HL-60/S4 treated with phorbol 12-myristate 13-acetate at 8.2 ng/mL for 4 days and 3 days (cell line): ENCODE results near the gene PRRG3.

ENCODE experiments used
- in situ Hi-C: fragments of 300-500 bp; cut with MboI; formaldehyde crosslinking; loops from 2 replicates; pipeline ENCODE4 v1.15.0; 2022; ENCODE audit warnings: low sequenced_read_pairs

Gene PRRG3

GRCh38 chrX:151738751-151739150, 43.5 kb downstream of the PRRG3 start:
- in situ Hi-C loops = no loop called here

- in situ Hi-C loops = no loop called here
Measured at GRCh38 chrX:151741606-151742005, 46.3 kb downstream of the PRRG3 start.

- in situ Hi-C loops = no loop called here
Measured at GRCh38 chrX:151742311-151742710, 47.1 kb downstream of the PRRG3 start.

GRCh38 chrX:151743651-151744470, 48.6 kb downstream of the PRRG3 start:
- in situ Hi-C loops = no loop called here

- in situ Hi-C loops = no loop called here
Measured at GRCh38 chrX:151745651-151746050, 50.4 kb downstream of the PRRG3 start.

GRCh38 chrX:151746502-151746901, 51.2 kb downstream of the PRRG3 start:
- in situ Hi-C loops = no loop called here

GRCh38 chrX:151750511-151750910, 55.3 kb downstream of the PRRG3 start:
- in situ Hi-C loops = loop anchor here (25.0 kb wide), 1 partner anchor 887 kb away; the partner anchor contains the start of gene GABRQ

GRCh38 chrX:151752847-151753246, 57.6 kb downstream of the PRRG3 start:
- in situ Hi-C loops = loop anchor here (25.0 kb wide), 1 partner anchor 884 kb away; the partner anchor contains the start of gene GABRQ

GRCh38 chrX:151753313-151754046, 58.2 kb downstream of the PRRG3 start:
- in situ Hi-C loops = loop anchor here (25.0 kb wide), 1 partner anchor 884 kb away; the partner anchor contains the start of gene GABRQ

- in situ Hi-C loops = loop anchor here (25.0 kb wide), 1 partner anchor 883 kb away; the partner anchor contains the start of gene GABRQ
Measured at GRCh38 chrX:151754047-151754429, 58.8 kb downstream of the PRRG3 start.

- in situ Hi-C loops = loop anchor here (25.0 kb wide), 1 partner anchor 883 kb away; the partner anchor contains the start of gene GABRQ
Measured at GRCh38 chrX:151754641-151755215, 59.5 kb downstream of the PRRG3 start.
